GM12873 (cell line): ENCODE results near the gene STOML1.

ENCODE experiments used
- TF ChIP-seq, protein P1 (sequence below): IDR thresholded peaks from 2 replicates; pipeline ENCODE4 v1.5.1; 2012; ENCODE audit warnings: low read depth, mild to moderate bottlenecking, moderate library complexity, low read length, control low read depth; ENCODE audit not compliant: insufficient read depth; ENCODE audit errors: missing control alignments

The STOML1 gene

GRCh38 chr15:73935547-73935946 is 56.5 kb downstream of the STOML1 start:
- TF ChIP-seq, protein P1, sequence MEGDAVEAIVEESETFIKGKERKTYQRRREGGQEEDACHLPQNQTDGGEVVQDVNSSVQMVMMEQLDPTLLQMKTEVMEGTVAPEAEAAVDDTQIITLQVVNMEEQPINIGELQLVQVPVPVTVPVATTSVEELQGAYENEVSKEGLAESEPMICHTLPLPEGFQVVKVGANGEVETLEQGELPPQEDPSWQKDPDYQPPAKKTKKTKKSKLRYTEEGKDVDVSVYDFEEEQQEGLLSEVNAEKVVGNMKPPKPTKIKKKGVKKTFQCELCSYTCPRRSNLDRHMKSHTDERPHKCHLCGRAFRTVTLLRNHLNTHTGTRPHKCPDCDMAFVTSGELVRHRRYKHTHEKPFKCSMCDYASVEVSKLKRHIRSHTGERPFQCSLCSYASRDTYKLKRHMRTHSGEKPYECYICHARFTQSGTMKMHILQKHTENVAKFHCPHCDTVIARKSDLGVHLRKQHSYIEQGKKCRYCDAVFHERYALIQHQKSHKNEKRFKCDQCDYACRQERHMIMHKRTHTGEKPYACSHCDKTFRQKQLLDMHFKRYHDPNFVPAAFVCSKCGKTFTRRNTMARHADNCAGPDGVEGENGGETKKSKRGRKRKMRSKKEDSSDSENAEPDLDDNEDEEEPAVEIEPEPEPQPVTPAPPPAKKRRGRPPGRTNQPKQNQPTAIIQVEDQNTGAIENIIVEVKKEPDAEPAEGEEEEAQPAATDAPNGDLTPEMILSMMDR: no peak

DNA sequence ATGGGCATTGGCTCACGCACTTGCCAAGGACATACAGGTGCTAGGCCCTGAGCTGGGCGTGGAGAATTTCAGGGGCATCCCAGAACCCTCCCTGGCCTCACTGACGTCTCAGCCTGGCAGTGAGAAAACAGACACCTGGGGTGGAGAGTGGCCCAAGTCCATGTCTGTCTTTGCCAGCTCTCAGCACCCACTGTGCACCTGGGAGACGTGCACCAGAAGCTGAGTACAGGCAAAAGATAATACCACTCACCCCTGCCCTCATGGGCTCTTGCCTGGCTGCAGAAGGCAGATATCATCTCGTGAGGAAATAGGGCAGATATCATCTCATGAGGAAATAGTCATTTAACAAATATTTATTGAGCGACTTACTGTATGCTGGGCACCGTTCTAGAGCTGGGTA is 57.8 kb downstream of the STOML1 start:
- TF ChIP-seq, protein P1: no peak

- TF ChIP-seq, protein P1: no peak
Observed at GRCh38 chr15:73932381-73933191, 59.5 kb downstream of the STOML1 start.

- TF ChIP-seq, protein P1: no peak
Observed at GRCh38 chr15:73931441-73931840, 60.7 kb downstream of the STOML1 start.

GRCh38 chr15:73930790-73931281 is 61.3 kb downstream of the STOML1 start:
- TF ChIP-seq, protein P1: no peak

- TF ChIP-seq, protein P1: no peak
Observed at GRCh38 chr15:73930371-73930770, 61.7 kb downstream of the STOML1 start.

DNA sequence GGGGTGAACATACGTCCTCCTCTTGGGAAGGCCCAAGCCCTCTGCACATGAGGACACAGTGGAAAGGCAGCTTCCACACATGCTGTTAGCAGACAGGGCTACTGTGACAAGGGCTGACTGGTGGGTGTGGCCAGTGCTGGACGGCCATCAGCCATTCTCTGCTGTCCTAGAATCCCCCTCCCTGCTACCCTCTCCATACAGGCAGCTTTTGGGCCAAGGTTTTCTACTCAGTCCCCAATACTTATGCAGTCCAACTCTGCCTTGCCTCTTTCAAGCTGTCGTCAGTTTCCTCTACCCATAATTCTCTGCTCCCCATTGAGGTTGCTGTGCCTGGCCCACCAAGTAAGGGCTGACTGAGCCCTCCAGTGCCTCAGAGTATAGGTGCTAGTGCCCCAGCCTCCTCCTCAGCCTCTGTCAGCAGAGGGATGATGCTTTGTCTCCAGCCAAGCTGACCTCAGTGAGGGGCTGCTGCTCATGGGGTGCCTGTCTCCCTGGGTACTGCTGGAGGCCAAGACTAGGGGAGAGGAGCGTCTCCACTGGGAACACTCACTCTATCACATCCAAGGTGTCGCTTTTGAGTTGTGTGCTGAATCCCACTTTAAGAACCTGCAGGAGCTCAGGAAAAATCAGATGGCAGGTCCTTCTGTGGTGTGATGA is 63.0 kb downstream of the STOML1 start:
- TF ChIP-seq, protein P1: no peak
